Immature natural killer cell (primary cell): ENCODE measurements around the gene APC2. TPM values are rescaled to one million over a fixed set of nuclear protein-coding genes. Genes with fewer than 3 reads are reported as not detected.
"Not testable (repeated sequence)": the region's sequence is repeated elsewhere in the genome, so short reads cannot be mapped to it uniquely, and the experiment has no call there.

Source experiments
- DNase-seq, 3 donors: peaks; one replicate each; pipeline ENCODE4 v3.0.0; 2022; ENCODE audit warnings: mixed read lengths in 1 of 3
- H3K27ac Mint-ChIP-seq, 6 donors: one replicate each; pipeline ENCODE4 v1.8.0; 2020; ENCODE audit warnings: mixed read lengths in 6 of 6, mild to moderate bottlenecking in 5 of 6, inconsistent platforms in 4 of 6, moderate library complexity in 3 of 6
- H3K27me3 Mint-ChIP-seq, 3 donors: one replicate each; pipeline ENCODE4 v1.8.0; 2020 to 2021; ENCODE audit warnings: low read depth in 3 of 3, mild to moderate bottlenecking in 3 of 3, mixed read lengths in 3 of 3, moderate library complexity in 3 of 3, inconsistent platforms in 1 of 3
- H3K36me3 Mint-ChIP-seq, 3 donors: one replicate each; pipeline ENCODE4 v1.8.0; 2020; ENCODE audit warnings: mixed read lengths in 3 of 3, inconsistent platforms in 2 of 3, mild to moderate bottlenecking in 2 of 3
- H3K4me1 Mint-ChIP-seq, 2 donors: one replicate each; pipeline ENCODE4 v1.8.0; 2020; ENCODE audit warnings: inconsistent platforms in 2 of 2, mild to moderate bottlenecking in 2 of 2, mixed read lengths in 2 of 2, moderate library complexity in 1 of 2
- H3K4me3 Mint-ChIP-seq, 5 donors: one replicate each; pipeline ENCODE4 v1.8.0; 2020; ENCODE audit warnings: mild to moderate bottlenecking in 5 of 5, mixed read lengths in 5 of 5, inconsistent platforms in 3 of 5, moderate library complexity in 3 of 5
- H3K9me3 Mint-ChIP-seq, 6 donors: one replicate each; pipeline ENCODE4 v1.8.0; 2020; ENCODE audit warnings: mild to moderate bottlenecking in 6 of 6, mixed read lengths in 6 of 6, inconsistent platforms in 4 of 6, moderate library complexity in 3 of 6
- polyA plus RNA-seq, 3 donors: library from polyadenylated mRNA; unstranded; fragments of 300-500 nt; fragmentation: Illumina TruSeq; gene quantifications; one replicate each; pipeline ENCODE4 v1.2.3, GENCODE V29; 2021

The APC2 gene
- polyA plus RNA-seq, 3 donors from 2014 or later: 0.06 TPM; not detected in 2

DNA sequence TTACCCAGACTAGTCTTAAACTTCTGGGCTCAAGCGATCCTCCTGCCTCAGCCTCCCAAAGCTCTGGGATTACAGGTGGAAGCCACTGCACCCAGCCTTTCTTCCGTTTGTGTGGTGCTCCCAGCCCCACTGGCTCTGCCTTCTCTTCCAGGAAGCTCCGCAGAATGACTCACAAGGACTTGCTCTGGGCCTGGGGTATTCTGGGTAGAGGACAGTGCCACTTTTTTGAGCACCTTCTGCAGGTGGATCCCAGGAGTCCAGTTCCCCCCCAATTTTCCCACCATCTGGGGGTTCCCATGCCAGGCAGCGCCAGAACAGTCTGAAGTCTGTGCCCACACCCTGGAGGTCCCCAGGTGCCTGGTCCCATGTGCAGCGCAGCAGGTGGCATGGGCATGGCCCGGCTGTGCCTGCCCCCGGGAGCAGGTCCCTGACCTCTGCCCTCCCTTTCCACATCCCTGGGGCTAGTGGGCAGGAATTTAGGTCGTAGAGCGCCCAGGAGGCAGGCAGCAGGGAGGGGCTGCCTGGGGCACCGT is 42.6 kb downstream of the APC2 start:
- peak overlapping the region in 1 of 6 donors; percentile 55 for H3K27ac Mint-ChIP-seq
- H3K4me1 Mint-ChIP-seq: peaks cover 12 to 14% of the 10 kb centered on the region in 2 donors
- H3K4me3 Mint-ChIP-seq: peak overlapping the region in 4 of 5 donors; percentile 21 to 82 (median 54)
- no peaks in the 10 kb centered on the region for H3K9me3 Mint-ChIP-seq
- H3K36me3 Mint-ChIP-seq: no peaks in the 10 kb centered on the region
- peaks cover 6 to 9% (median 6%) of the 10 kb centered on the region in 3 donors for H3K27me3 Mint-ChIP-seq
- DNase-seq: no peak

DNA sequence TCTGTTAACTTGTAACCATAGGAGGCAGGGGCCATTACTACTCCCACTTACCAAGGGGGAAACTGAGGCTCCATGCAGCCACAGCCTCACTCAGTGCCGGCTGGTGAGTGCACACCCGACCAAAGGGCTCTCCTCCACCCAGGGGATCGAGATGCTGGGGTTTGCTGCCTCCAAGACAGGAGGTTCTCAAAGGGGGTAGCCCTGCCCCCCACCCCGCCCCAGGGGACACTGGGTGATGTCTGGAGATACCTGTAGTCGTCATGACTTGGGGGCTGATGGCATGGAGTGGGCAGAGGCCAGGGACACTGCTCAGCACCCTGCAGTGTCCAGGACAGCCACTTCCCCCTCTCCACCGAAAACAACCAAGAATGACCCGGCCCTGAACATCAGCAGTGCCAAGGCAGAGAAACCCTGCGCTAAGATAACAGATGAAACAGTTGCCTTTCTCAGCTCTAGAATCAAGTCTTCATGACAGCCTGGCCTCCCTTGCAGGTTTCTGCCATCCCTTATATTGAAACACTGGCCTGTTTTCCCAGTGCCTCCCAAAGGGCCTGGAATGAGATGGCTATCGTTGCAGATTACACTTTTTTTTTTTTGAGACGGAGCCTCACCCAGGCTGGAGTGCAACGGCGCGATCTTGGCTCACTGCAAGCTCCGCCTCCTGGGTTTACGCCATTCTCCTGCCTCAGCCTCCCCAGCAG is 44.3 kb downstream of the APC2 start:
- H3K27ac Mint-ChIP-seq: no peak overlapping the region
- no peak for DNase-seq
- no peaks in the 10 kb centered on the region for H3K9me3 Mint-ChIP-seq
- no peak overlapping the region for H3K4me3 Mint-ChIP-seq
- H3K27me3 Mint-ChIP-seq: peaks cover 6 to 9% (median 6%) of the 10 kb centered on the region in 3 donors
- H3K36me3 Mint-ChIP-seq: no peaks in the 10 kb centered on the region
- peaks cover 12 to 13% of the 10 kb centered on the region in 2 donors for H3K4me1 Mint-ChIP-seq

DNA sequence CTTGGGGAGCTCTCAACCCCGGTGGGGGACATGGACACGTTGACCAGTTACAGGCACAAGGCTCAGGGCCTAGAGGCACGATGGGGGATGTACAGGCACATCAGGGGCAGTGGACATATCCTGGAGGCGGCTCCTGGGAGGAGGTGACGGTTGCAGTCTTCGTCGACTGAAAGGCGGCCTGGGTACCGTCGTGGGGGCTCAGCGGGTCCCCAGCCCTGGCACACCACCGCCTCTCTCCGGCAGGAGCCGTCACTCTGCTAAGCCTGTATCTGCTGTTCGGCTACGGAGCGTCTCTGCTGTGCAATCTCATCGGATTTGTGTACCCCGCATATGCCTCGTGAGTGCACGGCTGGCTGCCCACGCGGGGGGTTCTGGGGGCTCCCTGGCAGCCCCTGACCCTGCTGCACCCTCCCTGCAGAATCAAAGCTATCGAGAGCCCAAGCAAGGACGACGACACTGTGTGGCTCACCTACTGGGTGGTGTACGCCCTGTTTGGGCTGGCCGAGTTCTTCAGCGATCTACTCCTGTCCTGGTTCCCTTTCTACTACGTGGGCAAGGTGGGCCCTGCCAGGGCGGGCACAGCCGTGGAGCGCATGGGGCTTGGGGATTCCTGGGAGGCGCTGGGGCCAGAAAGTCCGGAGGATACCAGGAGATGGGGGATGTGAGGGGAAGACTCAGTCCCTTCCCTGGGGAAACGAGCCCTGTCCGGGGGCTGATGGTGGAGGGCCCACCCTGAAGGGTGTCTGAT is 45.3 kb downstream of the APC2 start:
- DNase-seq: no peak
- no peaks in the 10 kb centered on the region for H3K36me3 Mint-ChIP-seq
- H3K9me3 Mint-ChIP-seq: no peaks in the 10 kb centered on the region
- peaks cover 7 to 11% of the 10 kb centered on the region in 2 donors for H3K4me1 Mint-ChIP-seq
- H3K27me3 Mint-ChIP-seq: peaks cover 6 to 9% (median 6%) of the 10 kb centered on the region in 3 donors
- H3K27ac Mint-ChIP-seq: no peak overlapping the region
- no peak overlapping the region for H3K4me3 Mint-ChIP-seq

DNA sequence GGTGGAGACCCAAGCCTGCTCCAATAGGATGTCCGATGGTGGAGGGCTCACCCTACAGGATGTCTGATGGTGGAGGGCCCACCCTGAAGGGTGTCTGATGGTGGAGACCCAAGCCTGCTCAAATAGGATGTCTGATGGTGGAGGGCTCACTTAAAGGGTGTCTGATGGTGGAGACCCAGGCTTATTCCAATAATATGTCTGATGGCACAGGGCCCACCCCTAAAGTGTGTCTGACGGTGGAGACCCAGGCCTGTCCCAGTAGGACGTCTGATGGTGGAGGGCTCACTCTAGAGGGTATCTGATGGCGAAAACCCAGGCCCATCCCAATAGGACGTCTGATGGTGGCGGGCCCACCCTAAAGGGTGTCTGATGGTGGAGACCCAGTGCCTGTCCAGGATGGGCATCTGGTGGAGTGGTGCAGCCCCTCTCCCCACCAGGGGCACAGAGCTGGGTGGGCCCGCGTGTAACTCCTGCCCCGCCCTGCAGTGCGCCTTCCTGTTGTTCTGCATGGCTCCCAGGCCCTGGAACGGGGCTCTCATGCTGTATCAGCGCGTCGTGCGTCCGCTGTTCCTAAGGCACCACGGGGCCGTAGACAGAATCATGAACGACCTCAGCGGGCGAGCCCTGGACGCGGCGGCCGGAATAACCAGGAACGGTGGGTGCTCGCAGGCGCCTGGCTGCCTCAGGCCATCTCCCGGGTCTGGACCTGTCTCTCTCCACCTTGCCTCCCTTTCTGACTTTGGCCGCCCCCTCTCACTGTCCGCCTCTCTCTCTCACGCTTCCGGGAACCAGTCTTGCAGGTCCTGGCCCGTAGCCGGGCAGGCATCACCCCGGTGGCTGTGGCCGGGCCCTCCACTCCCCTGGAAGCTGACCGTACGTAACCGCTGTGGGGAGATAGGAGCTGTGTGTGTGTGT is 46.1 kb downstream of the APC2 start:
- DNase-seq: no peak
- Mint-ChIP-seq H3K27ac (no peak overlapping the region), H3K27me3 (peaks cover 0 to 6% (median 0%) of the 10 kb centered on the region in 3 donors), H3K9me3 (no peaks in the 10 kb centered on the region), H3K4me3 (no peak overlapping the region), H3K4me1 (peaks cover 4 to 6% of the 10 kb centered on the region in 2 donors), H3K36me3 (no peaks in the 10 kb centered on the region)

DNA sequence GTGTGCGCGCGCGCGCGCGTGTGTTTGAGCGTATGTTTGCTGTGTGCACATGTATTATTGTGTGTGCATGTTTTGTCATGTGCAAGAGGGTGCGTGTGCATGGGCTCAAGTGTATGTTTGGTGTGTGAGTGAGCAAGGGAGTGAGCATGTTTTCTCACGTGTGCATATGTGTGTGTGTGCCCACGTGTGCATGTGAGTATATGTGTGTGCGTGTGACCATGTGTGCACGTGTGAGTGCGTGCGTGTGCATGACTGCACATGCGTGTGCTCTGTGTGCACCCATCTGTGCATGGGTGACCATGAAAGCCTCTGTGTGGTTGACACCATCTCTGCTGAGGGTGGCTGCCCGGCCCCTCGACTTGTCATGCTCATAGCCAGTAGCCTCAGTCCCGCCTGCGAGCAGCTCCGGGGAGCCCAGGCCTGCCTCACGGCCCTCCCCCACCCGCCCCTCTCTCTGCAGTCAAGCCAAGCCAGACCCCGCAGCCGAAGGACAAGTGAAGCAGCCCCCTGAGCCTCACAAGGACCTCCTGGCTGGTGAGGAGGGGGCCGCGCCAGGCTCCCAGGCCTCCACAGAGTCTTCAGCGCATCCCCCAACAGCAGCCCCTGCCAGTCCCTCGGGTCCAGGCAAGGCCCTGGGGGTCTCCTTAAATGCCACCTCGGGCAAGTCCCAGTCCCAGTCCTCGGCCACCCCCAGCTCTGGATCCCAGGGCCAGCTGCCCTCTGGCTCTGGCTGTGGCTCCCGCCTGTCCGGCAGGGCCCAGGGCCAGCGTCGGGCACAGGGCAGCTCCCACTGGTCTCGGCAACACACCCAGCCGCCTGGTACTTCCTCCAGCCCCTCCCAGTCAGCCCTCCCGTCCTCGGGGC is 47.0 kb downstream of the APC2 start:
- peaks cover under 1% of the 10 kb centered on the region in 2 donors for H3K4me1 Mint-ChIP-seq
- H3K27ac Mint-ChIP-seq: no peak overlapping the region
- no peak overlapping the region for H3K4me3 Mint-ChIP-seq
- no peaks in the 10 kb centered on the region for H3K9me3 Mint-ChIP-seq
- DNase-seq: no peak
- no peaks in the 10 kb centered on the region for H3K36me3 Mint-ChIP-seq
- H3K27me3 Mint-ChIP-seq: peaks cover 0 to 5% (median 0%) of the 10 kb centered on the region in 3 donors

DNA sequence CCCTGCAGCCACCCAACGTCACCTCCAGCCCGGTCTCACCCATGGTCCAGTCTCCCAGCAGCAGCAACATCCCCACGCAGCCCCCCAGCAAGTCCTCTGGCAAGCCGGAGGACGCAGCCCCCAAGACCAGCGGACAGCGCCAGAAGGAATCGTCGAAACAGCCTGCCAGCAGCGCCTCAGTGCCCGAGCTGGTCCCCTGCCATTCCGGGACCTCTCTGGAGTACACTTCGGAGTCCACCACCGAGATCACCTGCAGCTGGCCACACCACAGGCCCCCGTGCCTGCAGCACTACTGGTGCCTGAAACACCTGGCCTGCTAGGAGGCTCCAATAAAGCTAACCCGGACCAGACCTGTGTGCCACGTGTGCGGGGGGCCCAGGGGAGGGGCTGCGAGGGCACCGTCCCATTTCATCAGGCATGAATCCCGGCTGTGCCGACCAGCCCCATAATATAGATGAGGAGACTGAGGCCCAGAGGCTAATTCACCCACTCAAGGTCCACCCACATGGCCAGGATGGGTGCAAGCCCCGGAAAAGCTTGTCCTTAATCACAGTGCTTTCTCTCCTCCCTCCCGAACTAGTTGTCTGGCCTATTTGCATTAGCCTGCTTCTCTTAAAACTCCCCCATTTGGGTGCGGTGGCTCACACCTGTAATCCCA is 47.8 kb downstream of the APC2 start:
- Mint-ChIP-seq H3K9me3 (no peaks in the 10 kb centered on the region), H3K27me3 (peaks cover 0 to 5% (median under 1%) of the 10 kb centered on the region in 3 donors), H3K36me3 (no peaks in the 10 kb centered on the region), H3K27ac (no peak overlapping the region), H3K4me1 (no peaks in the 10 kb centered on the region), H3K4me3 (no peak overlapping the region)
- DNase-seq: no peak

DNA sequence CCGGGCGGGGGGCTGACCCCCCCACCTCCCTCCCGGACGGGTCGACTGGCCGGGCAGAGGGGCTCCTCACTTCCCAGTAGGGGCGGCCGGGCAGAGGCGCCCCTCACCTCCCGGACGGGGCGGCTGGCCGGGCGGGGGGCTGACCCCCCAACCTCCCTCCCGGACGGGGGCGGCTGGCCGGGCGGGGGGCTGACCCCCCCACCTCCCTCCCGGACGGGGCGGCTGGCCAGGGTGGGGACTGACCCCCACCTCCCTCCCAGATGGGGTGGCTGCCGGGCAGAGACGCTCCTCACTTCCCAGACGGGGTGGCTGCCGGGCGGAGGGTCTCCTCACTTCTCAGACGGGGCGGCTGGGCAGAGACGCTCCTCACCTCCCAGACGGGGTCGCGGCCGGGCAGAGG is 49.3 kb downstream of the APC2 start:
- not testable (repeated sequence) for H3K27ac Mint-ChIP-seq, DNase-seq, H3K4me1 Mint-ChIP-seq, H3K9me3 Mint-ChIP-seq, H3K27me3 Mint-ChIP-seq, H3K4me3 Mint-ChIP-seq, H3K36me3 Mint-ChIP-seq

DNA sequence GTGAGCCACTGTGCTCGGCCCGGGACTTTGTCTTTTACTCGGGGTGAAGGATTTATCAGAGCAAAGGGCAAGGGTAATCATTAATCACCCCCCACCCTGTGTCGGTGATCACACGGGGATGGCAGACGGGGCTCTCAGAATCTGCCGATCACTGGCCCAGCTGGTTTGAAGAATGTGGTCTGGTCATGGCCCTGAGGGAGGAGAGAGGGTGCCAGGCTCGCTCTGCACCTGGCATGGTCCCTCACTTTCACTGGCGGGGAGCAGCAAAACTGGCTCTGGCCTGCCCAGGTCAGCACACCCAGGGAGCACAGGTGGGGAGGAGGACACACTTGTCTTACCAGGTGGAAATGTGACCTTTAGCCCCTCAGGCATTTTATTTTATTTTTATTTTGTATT is 51.3 kb downstream of the APC2 start:
- H3K36me3 Mint-ChIP-seq: no peaks in the 10 kb centered on the region

DNA sequence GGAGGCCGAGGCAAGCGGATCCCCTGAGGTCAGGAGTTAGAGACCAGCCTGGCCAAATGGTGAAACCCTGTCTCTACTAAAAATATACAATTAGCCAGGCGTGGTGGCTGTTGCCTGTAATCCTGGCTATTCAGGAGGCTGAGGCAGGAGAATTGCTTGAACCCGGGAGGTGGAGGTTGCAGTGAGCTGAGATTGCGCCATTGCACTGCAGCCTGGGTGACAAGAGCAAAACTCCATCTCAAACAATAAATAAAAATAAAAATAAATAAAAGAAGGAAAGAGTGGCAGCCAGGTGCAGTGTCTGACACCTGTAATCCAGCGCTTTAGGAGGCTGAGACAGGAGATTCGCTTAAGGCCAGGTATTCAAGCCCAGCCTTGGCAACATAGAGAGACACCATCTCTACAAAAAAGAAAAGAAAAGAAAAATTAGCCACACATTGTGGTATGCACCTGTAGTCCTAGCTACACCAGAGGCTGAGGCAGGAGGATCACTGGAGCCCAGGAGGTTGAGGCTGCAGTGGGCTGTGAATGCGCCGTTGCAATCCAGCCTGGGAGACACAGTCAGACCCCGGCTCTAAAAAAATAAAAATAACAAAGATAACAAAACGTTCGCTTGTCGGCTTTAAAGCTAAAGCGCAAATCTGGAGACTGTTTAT is 52.6 kb downstream of the APC2 start:
- DNase-seq: no peak
- peaks cover 3 to 5% of the 10 kb centered on the region in 2 donors for H3K4me1 Mint-ChIP-seq
- H3K27me3 Mint-ChIP-seq: peaks cover 3 to 6% (median 5%) of the 10 kb centered on the region in 3 donors
- H3K9me3 Mint-ChIP-seq: no peaks in the 10 kb centered on the region
- H3K36me3 Mint-ChIP-seq: no peaks in the 10 kb centered on the region
- H3K27ac Mint-ChIP-seq: no peak overlapping the region
- no peak overlapping the region for H3K4me3 Mint-ChIP-seq

More for the DNA sequence above, 51.3 kb downstream of the APC2 start:
- no peak overlapping the region for H3K27ac Mint-ChIP-seq
- peaks cover 2 to 5% (median 5%) of the 10 kb centered on the region in 3 donors for H3K27me3 Mint-ChIP-seq
- H3K4me3 Mint-ChIP-seq: no peak overlapping the region
- DNase-seq: no peak
- H3K9me3 Mint-ChIP-seq: no peaks in the 10 kb centered on the region
- peaks cover 0 to 4% of the 10 kb centered on the region in 2 donors for H3K4me1 Mint-ChIP-seq

DNA sequence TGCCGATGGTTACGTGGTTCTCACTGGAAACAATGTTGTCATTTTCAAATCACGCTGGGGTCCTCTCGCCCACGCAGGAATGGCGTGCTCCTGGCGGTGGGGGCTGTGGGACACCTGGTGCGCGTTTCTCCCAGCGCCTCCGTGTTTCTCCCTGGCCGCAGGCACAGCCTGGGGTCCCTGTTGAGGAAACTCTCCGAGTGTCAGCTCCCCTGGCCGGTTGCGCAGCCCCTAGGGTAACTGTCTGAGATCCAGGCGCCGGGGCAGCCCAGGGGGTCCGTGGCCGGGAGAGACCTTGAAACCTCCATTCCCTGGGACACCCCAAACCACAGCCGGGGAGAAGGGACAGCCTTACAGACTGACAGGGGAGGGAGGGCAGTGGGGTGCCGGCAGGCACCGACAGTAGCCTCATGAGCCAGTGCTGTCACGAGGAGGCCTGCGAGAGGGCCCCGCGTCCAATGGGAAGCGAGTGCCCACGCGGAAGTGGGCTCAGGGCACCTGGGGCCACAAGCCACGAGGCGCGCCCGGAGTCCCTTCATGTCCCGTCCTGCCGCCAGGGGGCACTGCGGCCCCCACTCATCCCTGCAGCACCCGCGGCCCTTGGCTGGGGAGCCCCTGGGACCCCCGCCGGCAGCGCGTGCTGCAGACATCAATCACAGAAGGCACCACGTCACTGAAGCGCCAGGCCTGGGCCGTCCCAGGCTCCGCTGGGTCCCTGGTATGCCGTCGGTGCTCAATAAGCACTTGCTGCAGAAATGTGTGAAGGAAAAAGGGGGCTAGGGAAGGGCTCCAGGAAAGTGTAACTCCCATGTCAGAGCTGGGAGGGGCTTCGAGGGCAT is 53.4 kb downstream of the APC2 start:
- peaks cover 7 to 10% of the 10 kb centered on the region in 2 donors for H3K4me1 Mint-ChIP-seq
- H3K27ac Mint-ChIP-seq: no peak overlapping the region
- H3K9me3 Mint-ChIP-seq: no peaks in the 10 kb centered on the region
- H3K4me3 Mint-ChIP-seq: no peak overlapping the region
- H3K36me3 Mint-ChIP-seq: no peaks in the 10 kb centered on the region
- DNase-seq: peak; percentile 45 to 55 (median 46)
- H3K27me3 Mint-ChIP-seq: peaks cover 6 to 8% (median 8%) of the 10 kb centered on the region in 3 donors

DNA sequence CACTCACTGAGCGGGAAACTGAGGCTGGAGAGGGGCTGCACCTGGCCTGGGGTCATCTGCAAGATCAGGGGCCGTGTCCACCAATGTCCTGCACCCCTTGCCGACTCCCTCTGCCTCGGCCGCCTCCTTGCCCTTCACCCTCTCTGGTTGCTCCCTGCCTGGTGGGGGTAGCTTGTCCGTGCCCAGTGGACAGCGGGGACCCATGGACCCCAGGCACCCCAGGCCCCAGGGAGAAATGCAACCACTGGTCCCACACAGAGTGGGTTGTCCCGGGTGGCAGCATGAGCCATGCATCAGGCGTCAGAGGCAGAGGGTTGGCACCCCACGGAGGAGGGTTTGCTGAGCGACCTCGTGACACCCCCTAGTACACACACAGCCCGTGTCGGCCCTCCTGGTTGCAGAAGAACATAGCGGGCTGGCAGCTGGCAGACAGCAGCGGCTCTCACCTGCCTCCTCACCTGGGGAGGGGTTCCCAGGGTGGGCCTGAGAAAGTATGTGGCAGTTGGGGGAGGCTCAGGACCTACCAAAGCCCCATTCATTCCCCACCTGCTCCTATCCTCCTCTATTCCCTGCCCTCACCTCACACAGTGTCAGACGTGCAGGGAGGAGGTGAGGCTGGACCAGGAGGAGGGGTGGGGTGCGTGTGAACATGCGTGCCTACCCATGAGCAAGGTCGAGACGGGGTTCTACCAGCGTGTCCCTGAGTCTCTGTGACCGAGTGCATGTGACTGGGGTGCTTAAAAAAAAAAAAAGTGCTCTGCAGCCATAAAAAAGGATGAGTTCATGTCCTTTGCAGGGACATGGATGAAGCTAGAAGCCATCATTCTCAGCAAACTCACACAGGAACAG is 54.2 kb downstream of the APC2 start:
- peaks cover 6 to 8% (median 8%) of the 10 kb centered on the region in 3 donors for H3K27me3 Mint-ChIP-seq
- H3K4me1 Mint-ChIP-seq: peaks cover 11 to 13% of the 10 kb centered on the region in 2 donors
- DNase-seq: no peak
- H3K4me3 Mint-ChIP-seq: peak overlapping the region in 1 of 5 donors; percentile 13
- H3K27ac Mint-ChIP-seq: no peak overlapping the region
- H3K9me3 Mint-ChIP-seq: peaks cover 0 to 3% (median 0%) of the 10 kb centered on the region in 6 donors
- no peaks in the 10 kb centered on the region for H3K36me3 Mint-ChIP-seq
